ENCODE measurements around the gene ACSM5.

The ACSM5 gene

GRCh38 chr16:20484726-20485125, 75.4 kb downstream of the ACSM5 start:
- TF ChIP-seq CTCF (IDR thresholded peaks at IDR 0.05; ENCODE audit: control insufficient read depth, insufficient read depth, low read depth, low read length, missing control alignments): no peak
- H3K4me3 ChIP-seq (ENCODE audit: control insufficient read depth, low read depth, low read length): no peak overlapping the region
- DNase-seq (ENCODE audit: low read depth): no peak

- H3K4me3 ChIP-seq (ENCODE audit: control insufficient read depth, low read depth, low read length): no peak overlapping the region
- DNase-seq (ENCODE audit: low read depth): no peak
- TF ChIP-seq CTCF (IDR thresholded peaks at IDR 0.05; ENCODE audit: control insufficient read depth, insufficient read depth, low read depth, low read length, missing control alignments): no peak
These were observed 76.1 kb downstream of the ACSM5 start for GRCh38 chr16:20485408-20485807.

Measured in AG09309 (cell line).